Suprapubic skin (tissue), 4 donors: Measurements from ENCODE around the gene PRKCE.

Source experiments
- CTCF ChIP-seq, 2 donors: fragments of 200-600 bp in 1 of 2; fragments of 450-650 bp in 1 of 2; sonication (generic) in 1 of 2; IDR thresholded peaks; one replicate each; pipeline ENCODE4 v1.5.1; 2016 to 2019; ENCODE audit warnings: antibody characterized with exemption in 2 of 2, mild to moderate bottlenecking in 1 of 2, moderate library complexity in 1 of 2
- EP300 ChIP-seq: sonication (generic); formaldehyde crosslinking; IDR thresholded peaks from one replicate; pipeline ENCODE4 v1.6.1; 2017; ENCODE audit warnings: antibody characterized with exemption
- POLR2A ChIP-seq, 2 donors: fragments of 450-650 bp; IDR thresholded peaks; one replicate each; pipeline ENCODE4 v1.6.1; 2017; ENCODE audit warnings: antibody characterized with exemption in 2 of 2, mild to moderate bottlenecking in 2 of 2, moderate library complexity in 2 of 2
- POLR2AphosphoS5 ChIP-seq, 3 donors: sonication (generic); formaldehyde crosslinking; IDR thresholded peaks; one replicate each; pipeline ENCODE4 v1.6.1; 2017; ENCODE audit warnings: antibody characterized with exemption in 3 of 3

- TF ChIP-seq CTCF (IDR thresholded peaks at IDR 0.05) (no peak), POLR2A (IDR thresholded peaks at IDR 0.05) (no peak), POLR2AphosphoS5 (IDR thresholded peaks at IDR 0.05) (no peak), EP300 (no peak)
These were observed 243.9 kb downstream of the PRKCE start for GRCh38 chr2:45895241-45895861.
